Keratinocyte (primary cell): ENCODE measurements around the gene CNKSR3.

Experiments
- EZH2 ChIP-seq: IDR thresholded peaks from one replicate; pipeline ENCODE4 v1.6.1; 2012; ENCODE audit warnings: inconsistent platforms, mild to moderate bottlenecking, low read length, moderate library complexity
- TF ChIP-seq, protein P1 (sequence below), 3 experiments: IDR thresholded peaks in 1 of 3; conservative IDR thresholded peaks in 1 of 3; optimal IDR thresholded peaks in 1 of 3; 2 replicates in 2 of 3; 3 replicates in 1 of 3; pipeline versions ENCODE3 to v1.5.1; 2011; ENCODE audit warnings: low read length in 3 of 3, mild to moderate bottlenecking in 3 of 3, moderate library complexity in 2 of 3, control low read depth in 1 of 3, inconsistent platforms in 1 of 3; ENCODE audit not compliant: insufficient read depth in 2 of 3; ENCODE audit errors: extremely low read depth in 1 of 3

DNA sequence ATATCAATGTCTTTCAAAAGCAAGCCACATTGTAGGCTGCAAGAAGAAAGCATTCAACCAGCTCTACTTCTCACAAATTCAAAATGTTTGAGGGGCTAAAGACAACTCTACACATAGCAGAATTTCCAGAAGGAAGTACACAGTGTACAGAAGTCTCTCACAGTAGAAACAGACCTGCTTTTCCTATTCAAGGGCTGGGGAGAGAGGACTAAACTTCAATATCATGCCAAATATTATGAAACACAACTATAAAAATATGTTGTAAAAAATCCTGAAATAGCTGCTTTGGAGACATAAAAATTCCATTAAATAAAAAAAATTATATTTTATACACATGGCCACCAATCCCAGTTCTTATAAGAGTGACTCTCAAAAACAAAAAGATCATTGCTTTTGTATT, 83.0 kb downstream of the CNKSR3 start:
- TF ChIP-seq, protein P1, sequence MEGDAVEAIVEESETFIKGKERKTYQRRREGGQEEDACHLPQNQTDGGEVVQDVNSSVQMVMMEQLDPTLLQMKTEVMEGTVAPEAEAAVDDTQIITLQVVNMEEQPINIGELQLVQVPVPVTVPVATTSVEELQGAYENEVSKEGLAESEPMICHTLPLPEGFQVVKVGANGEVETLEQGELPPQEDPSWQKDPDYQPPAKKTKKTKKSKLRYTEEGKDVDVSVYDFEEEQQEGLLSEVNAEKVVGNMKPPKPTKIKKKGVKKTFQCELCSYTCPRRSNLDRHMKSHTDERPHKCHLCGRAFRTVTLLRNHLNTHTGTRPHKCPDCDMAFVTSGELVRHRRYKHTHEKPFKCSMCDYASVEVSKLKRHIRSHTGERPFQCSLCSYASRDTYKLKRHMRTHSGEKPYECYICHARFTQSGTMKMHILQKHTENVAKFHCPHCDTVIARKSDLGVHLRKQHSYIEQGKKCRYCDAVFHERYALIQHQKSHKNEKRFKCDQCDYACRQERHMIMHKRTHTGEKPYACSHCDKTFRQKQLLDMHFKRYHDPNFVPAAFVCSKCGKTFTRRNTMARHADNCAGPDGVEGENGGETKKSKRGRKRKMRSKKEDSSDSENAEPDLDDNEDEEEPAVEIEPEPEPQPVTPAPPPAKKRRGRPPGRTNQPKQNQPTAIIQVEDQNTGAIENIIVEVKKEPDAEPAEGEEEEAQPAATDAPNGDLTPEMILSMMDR (optimal IDR thresholded peaks at IDR 0.05 in 1 of 3, IDR thresholded peaks at IDR 0.05 in 1 of 3, conservative IDR thresholded peaks at IDR 0.05 in 1 of 3; ENCODE audit: extremely low read depth in 1 of 3, insufficient read depth in 2 of 3, low read length in 3 of 3): no peak
- TF ChIP-seq EZH2: no peak
